Smooth muscle cell of the coronary artery (primary cell): ENCODE measurements around the gene CDC73. TPM values are rescaled to one million over a fixed set of nuclear protein-coding genes. Genes with fewer than 3 reads are reported as not detected.

Source experiments
- total RNA-seq: library from RNA; depleted of rRNA; stranded (reverse); fragments of >200 nt; gene quantifications from 2 replicates; pipeline ENCODE4 v1.2.3, GENCODE V29; 2014; ENCODE audit warnings: low replicate concordance

The CDC73 gene
- total RNA-seq = 16.2 and 24.0 TPM in 2 replicates

DNA sequence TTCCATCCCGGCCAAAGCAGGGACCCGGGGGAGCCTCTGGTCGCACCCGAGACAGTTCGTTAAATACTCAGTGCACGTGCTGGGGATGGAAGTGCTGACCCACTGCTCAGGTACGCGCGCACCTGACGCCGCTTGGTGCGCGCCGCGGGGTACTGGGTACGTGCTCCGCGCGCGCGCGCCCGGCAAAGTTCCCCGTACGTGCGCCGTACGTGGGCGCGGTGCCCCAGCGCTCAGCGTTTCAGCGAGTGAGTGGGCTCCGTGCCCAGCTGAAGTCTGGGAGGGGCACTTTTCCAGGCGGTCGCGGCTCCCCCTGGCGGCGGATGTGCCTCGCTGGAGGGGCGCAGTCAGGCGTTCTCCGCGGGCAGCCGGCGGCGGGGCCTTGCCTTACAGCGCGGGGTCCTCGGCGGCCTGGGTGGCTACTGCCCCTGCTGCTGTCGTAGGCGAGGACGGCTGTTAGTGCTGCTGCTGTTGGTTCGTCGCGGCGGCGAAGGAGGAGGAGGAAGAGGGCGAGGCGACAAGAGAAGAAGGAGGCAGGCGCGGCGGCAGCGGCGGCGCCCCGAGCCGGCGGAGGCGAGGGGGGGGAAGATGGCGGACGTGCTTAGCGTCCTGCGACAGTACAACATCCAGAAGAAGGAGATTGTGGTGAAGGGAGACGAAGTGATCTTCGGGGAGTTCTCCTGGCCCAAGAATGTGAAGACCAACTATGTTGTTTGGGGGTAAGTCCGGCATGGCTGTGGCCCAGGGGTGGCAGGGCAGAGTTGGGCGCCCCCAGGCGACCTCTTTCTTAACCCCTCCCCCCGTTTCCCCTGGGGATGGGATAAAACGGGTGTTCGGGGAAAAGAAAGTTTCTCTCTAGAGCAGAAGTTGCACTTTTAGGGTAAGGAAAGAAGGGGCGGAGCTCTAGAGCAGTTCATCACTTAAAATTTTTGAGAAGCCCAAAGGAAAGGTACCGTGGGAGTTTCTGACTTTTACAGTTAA is at the start of gene CDC73:
TSS of gene CDC73 (plus strand) at position 416 of the 978 bp plus-strand sequence. CDS start at position 586, 170 bp downstream.

DNA sequence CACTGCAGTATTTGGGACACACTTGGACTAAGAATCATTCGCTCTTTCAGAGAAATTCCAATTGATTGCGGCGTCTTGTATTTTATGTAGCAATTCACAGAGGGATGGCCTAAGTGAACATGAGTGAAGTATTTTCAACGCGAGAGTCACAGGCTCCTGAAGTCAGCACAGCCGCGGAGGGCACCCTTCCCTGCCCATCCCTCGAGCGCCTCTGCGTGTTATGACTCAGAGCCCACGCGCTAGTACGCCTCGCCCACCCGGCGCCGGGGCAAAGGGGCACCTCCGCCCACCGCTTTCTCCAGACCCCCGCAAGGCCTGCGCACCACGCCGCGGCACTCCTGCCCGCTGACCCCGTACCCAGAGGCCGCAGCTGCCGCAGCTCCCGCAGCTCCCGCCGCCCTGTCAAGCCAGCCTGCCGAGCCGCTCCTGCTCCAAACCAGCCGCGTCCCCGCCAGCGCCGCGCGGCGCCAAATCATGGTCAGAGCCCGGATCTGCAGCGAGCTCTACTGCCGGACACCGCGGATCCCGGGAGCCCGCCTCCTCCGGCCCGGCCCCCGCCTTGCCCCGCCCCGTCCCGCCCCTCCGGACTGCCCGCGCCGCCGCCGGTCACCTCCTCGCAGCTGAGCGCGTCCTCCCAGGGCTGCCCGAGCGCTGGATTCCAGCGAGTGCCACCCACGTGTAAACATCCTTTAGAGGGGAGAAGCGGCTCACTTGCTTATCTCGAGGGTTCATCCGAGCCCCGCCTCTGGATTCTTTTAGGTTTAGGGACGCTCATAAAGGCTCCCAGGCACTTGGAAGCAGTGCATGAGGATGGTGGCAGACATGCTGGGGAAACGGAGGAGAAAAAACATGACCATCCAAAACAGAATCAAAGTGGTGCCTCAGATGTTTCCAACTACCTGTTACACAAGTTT is 16.7 kb upstream of the CDC73 start, which contains the start of gene GLRX2:
TSS of gene GLRX2 (minus strand) at position 508 of the 914 bp plus-strand sequence. CDS start at position 476, 32 bp downstream.

DNA sequence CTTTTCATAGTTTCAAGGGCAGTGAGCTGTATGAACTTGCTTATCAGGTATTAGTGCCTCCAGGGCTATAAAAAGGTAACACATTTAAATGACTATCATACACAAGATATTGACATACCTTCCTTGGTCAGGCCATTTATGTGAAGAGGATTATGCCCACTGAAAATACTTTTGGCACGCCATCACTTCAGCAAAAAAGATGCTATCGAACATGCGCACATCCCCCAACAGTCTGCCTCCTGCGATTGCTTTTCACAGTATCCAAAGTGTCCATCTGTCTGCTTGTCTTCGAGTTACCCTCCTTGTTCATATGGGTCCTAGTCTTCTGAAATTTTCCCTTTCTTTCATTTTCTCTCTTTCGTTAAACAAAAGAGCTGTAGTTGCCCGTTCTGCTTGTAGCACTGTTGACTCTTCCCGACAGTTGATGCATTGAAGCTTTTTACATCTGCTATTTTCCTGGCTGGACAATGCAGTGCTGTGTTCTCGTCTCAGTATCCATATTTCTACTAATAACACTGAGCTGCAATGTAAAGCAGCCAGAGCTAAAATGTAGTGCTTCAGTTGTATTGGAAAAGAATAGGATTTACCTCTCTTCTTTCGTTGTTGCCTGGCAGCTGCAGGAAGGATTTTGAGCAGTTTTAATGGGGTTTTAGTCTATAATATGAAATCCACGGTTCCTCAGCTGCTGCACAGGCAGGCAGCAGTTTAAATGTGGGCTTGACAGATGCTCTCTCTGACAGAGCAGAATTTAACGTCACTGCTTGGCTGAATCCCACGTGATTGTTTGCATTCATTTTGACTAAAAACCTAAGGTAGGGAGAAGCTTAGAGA is 64.3 kb downstream of the CDC73 start, which contains the start of gene B3GALT2:
TSS of gene B3GALT2 (minus strand) at position 713 of the 831 bp plus-strand sequence. CDS start 5,051 bp downstream, outside the sequence.

Other genes with a start within 250 kb of the CDC73 start
- 20.0 and 21.8 TPM in 2 replicates for gene UCHL5, start 62.7 kb upstream of the CDC73 start, total RNA-seq
- gene RO60, start 62.4 kb upstream of the CDC73 start, total RNA-seq = 68.9 and 102 TPM in 2 replicates
- 4.4 and 13.1 TPM in 2 replicates for gene GLRX2, start 16.6 kb upstream of the CDC73 start, total RNA-seq
- gene B3GALT2, start 64.6 kb downstream of the CDC73 start, total RNA-seq = 2.3 TPM in 1 of 2 replicates, not detected in the other